NCI-H2227 (cell line): Measurements from ENCODE around the gene PARS2.

Experiments
- DNase-seq: peaks from one replicate; lab custom pipeline; 2025; ENCODE audit not compliant: unreplicated experiment; lab: John Stamatoyannopoulos, UW

The PARS2 gene

GRCh38 chr1:54742282-54742681 lies 22.0 kb downstream of the PARS2 start:
- no peak for DNase-seq

DNA sequence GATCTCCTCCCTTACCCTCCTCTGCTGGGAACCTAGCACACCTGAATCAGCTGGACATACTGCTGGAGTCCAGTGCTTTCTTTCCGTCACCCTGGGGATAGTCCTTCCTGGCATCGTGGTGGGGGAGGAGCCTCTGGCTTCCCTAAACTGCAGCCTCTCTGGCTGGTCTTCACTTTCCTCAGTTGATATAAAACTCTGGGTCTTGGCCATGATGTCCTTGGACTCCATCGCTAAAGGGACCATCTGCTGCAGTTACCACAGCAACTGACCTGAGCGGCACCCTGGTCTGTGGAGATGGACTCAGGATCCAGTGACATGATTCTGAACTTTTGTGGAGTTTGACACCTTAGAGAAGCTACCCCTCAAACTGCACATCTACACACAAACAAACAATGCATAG lies 22.8 kb downstream of the PARS2 start:
- DNase-seq = no peak

- DNase-seq = no peak
Observed at GRCh38 chr1:54738244-54738643, 26.1 kb downstream of the PARS2 start.

- DNase-seq = no peak
Observed at GRCh38 chr1:54736685-54737084, 27.6 kb downstream of the PARS2 start.

DNA sequence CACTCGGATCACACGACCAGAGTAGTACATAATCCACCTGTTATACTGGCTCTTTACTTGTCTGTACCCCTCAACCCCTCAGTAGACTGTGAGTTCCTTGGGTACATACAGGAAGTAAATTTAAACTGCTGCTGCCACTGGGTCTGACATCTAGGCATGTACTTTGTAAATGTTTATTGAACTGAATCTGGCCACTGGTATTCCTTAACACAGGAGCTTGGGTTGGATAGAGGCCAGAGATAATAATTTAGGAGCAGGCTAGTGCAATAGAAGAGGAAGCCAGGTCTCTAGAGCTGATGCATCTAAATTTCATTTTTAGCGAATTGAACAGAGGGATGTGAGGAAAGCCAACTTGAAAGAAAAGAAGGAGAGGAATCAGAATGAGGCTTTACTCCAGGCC lies 36.3 kb downstream of the PARS2 start:
- DNase-seq = no peak

GRCh38 chr1:54724771-54725170 lies 39.6 kb downstream of the PARS2 start:
- no peak for DNase-seq

GRCh38 chr1:54723985-54724384 lies 40.3 kb downstream of the PARS2 start:
- DNase-seq = no peak

GRCh38 chr1:54721719-54722118 lies 42.6 kb downstream of the PARS2 start:
- DNase-seq = no peak

GRCh38 chr1:54716299-54717047 lies 47.9 kb downstream of the PARS2 start:
- DNase-seq = no peak

DNA sequence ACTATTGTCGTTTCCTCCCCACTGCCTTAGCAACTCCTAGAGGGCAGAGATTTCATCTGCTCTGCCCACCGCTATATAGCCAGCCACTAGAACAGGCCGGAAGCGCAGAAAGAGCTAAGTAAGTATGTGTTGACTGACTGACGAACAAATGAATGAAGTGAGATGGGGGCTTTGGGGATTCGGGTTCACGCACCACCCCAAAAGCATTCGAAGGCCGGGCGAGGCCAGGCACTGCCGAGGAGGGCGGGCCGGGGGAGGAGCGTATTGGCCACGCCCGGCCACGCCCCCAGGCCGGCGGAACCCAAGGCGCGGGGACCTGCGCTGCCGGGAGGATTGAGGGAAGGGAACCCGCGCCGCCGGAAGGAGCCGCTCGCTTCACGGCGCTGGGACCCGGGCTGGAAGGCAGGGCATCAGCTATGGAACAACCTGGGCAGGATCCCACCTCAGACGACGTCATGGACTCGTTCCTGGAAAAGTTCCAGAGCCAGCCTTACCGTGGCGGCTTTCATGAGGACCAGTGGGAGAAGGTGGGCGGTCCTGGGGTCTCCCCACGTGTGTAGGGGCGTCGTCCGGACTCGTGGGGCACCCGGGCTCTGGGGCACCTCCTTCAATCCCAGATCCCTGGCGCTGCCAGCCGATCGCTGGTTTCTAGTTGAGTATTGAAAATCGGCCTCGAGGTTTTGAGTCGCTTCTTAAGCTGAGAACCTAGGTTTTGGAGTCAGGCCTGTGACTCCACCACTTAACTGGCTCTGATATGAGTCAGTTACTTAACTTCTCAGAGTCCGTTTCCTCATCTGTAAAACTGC lies 48.6 kb downstream of the PARS2 start, which contains the start of gene TTC4:
Gene TTC4, plus strand, starts transcription at position 369 of the 806 bp plus-strand sequence. Its CDS starts 48 bp downstream, at position 417.
- peak; percentile 94 for DNase-seq

DNA sequence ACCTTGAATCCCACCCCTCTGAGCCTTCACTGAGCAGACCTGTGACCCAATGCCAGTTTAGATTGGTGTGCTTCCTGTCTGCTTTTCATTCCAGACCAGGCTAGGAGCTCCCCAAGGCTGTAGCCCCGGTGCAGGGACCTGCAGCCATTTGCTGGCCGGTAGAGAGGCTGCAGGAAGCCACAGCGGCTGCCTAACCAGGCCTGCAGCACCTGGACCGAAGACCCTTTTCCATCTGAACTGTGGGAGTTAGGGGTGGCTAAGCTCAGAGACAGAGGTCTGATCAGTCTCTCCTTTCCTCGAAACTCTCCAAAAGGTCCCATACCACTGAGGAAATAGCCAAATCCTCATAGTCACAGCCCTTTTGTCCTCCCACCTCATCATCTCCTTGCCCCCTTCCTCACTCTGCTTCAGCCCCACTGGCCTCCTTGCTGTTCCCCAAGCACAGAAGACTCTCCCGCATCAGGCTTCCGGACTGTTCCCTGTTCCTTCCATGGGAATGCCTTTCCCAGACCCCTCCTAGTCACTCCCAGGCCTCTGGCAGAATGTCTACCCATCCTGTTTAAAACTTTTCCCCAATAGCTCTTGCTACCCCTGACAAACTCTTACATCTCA lies 49.3 kb downstream of the PARS2 start:
- no peak for DNase-seq

DNA sequence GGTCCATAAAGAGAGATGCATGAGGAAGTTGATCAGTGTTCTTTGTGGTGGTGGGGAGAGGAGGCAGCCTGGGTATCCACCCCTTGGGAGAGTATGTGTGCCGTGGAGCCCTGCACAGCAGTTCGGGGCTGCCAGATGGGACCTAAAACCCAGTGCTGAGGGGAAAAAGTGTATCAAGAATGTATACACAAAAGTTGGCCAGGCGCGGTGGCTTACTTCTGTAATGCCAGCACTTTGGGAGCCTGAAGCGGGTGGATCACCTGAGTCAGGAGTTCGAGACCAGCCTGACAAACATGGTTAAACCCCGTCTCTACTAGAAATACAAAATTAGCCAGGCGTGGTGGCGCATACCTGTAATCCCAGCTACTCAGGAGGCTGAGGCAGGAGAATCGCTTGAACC lies 52.8 kb downstream of the PARS2 start:
- no peak for DNase-seq

DNA sequence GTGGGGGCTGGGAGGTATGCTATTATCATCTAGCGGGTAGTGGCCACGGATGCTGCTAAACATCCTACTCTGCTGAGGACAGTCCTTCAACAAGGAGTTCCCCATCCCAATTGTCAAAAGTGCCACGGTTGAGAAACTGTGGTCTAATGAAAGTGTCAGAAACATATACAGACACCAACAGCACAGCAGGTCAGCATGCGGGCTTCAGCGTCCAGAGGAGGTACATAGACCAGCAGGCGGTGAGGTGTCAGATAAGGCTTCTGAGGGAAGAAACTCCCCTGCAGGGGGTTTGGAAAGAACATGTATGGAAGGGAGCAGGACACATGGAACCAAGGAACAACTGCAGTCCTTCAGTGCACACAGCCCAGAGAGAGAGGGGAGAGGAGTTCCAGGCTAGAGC lies 53.5 kb downstream of the PARS2 start:
- no peak for DNase-seq

DNA sequence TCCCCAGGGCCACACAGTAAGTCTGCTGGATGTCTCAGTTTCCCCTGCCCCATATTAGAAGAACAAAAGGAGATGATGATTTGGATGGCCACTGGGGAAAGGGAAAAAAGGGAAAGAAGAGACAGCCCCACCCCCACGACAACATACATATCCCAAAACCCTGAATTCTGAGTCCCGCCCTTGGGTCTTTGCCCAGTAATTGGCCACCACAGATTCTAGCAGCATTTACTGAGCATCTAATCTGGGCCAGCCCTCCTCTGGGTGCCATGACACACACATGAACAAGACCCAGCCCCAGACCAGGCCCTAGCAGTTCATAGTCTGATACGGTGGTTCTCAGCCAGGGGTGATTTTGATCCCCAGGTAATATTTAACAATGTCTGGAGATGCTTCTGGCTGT lies 53.9 kb downstream of the PARS2 start:
- no peak for DNase-seq

GRCh38 chr1:54709547-54710292 lies 54.6 kb downstream of the PARS2 start:
- no peak for DNase-seq

DNA sequence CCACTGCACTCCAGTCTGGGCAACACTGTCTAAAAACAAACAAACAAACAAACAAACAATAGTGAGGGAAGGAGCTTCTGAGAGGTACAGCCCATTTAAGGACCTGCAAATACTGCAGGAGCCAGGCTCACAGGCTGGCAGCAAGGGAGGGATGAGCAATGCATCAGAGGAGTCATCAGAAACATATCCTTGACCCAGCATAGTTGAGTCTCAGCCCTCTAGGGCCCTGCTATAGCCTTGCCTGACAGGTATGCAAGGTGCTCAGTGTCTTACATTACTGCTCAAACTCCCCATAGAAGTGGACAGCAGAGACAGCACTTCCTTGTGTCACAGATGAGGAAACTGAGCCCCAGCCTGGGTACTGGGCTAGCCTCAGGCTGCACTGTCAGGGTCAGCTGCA lies 55.9 kb downstream of the PARS2 start:
- DNase-seq = no peak
